HK-2 (cell line): ENCODE measurements around the gene FOXN4.

Experiments used
- DNase-seq: peaks from one replicate; pipeline ENCODE4 v3.0.0-alpha.2; 2018; ENCODE audit not compliant: unreplicated experiment

FOXN4 gene

GRCh38 chr12:109307051-109307450, 2.0 kb downstream of the FOXN4 start:
- no peak for DNase-seq

GRCh38 chr12:109305547-109305946, 3.5 kb downstream of the FOXN4 start:
- no peak for DNase-seq

- DNase-seq = no peak
These were observed 4.6 kb downstream of the FOXN4 start for GRCh38 chr12:109304485-109304884.

- no peak for DNase-seq
These were observed 6.3 kb downstream of the FOXN4 start for GRCh38 chr12:109302770-109303169.

- DNase-seq = no peak
These were observed 6.7 kb downstream of the FOXN4 start for GRCh38 chr12:109302358-109302757.

GRCh38 chr12:109301643-109302168, 7.4 kb downstream of the FOXN4 start:
- no peak for DNase-seq

- DNase-seq = no peak
These were observed 9.2 kb downstream of the FOXN4 start for GRCh38 chr12:109299849-109300248.

GRCh38 chr12:109296431-109296830, 12.7 kb downstream of the FOXN4 start:
- no peak for DNase-seq

GRCh38 chr12:109295764-109296425, 13.2 kb downstream of the FOXN4 start:
- no peak for DNase-seq

GRCh38 chr12:109294286-109294796, 14.7 kb downstream of the FOXN4 start:
- no peak for DNase-seq

GRCh38 chr12:109293106-109293505, 16.0 kb downstream of the FOXN4 start:
- no peak for DNase-seq

GRCh38 chr12:109292342-109292711, 16.8 kb downstream of the FOXN4 start:
- DNase-seq = no peak

- DNase-seq = no peak
These were observed 17.4 kb downstream of the FOXN4 start for GRCh38 chr12:109291521-109292341.

- no peak for DNase-seq
These were observed 18.0 kb downstream of the FOXN4 start for GRCh38 chr12:109291117-109291516.

GRCh38 chr12:109290061-109290460, 19.0 kb downstream of the FOXN4 start:
- no peak for DNase-seq

GRCh38 chr12:109289551-109289950, 19.5 kb downstream of the FOXN4 start:
- no peak for DNase-seq

- DNase-seq = no peak
These were observed 20.1 kb downstream of the FOXN4 start for GRCh38 chr12:109289004-109289403.

GRCh38 chr12:109288571-109288970, 20.5 kb downstream of the FOXN4 start:
- DNase-seq = no peak

- no peak for DNase-seq
These were observed 21.1 kb downstream of the FOXN4 start for GRCh38 chr12:109287811-109288469.

GRCh38 chr12:109287181-109287580, 21.9 kb downstream of the FOXN4 start:
- no peak for DNase-seq

GRCh38 chr12:109286652-109287051, 22.4 kb downstream of the FOXN4 start:
- no peak for DNase-seq

GRCh38 chr12:109286252-109286651, 22.8 kb downstream of the FOXN4 start:
- no peak for DNase-seq
